BLaER1 (cell line): ENCODE measurements around the gene SLC26A2.
A peak's percentile ranks its signal among the peaks of the same experiment; 100 is the strongest.

ENCODE experiments used
- H3K27ac ChIP-seq: shearing (Covaris generic); formaldehyde crosslinking; 2 replicates; pipeline ENCODE4 v1.8.1; 2022
- H3K27me3 ChIP-seq: shearing (Covaris generic); formaldehyde crosslinking; 2 replicates; pipeline ENCODE4 v1.8.1; 2022
- H3K36me3 ChIP-seq: shearing (Covaris generic); formaldehyde crosslinking; 2 replicates; pipeline ENCODE4 v1.8.1; 2022
- H3K4me1 ChIP-seq: shearing (Covaris generic); formaldehyde crosslinking; 2 replicates; pipeline ENCODE4 v1.8.1; 2022
- H3K4me2 ChIP-seq: shearing (Covaris generic); formaldehyde crosslinking; 2 replicates; pipeline ENCODE4 v1.8.1; 2022
- H3K4me3 ChIP-seq: shearing (Covaris generic); formaldehyde crosslinking; 2 replicates; pipeline ENCODE4 v1.8.1; 2022
- H3K9ac ChIP-seq: shearing (Covaris generic); formaldehyde crosslinking; 2 replicates; pipeline ENCODE4 v1.8.1; 2022
- H3K9me3 ChIP-seq: shearing (Covaris generic); formaldehyde crosslinking; 2 replicates; pipeline ENCODE4 v1.8.1; 2022
- H4K20me1 ChIP-seq: shearing (Covaris generic); formaldehyde crosslinking; 2 replicates; pipeline ENCODE4 v1.8.1; 2022
- Cebpa-rat ChIP-seq: shearing (Covaris generic); IDR thresholded peaks from 2 replicates; pipeline ENCODE4 v1.8.1; 2022

The SLC26A2 gene

DNA sequence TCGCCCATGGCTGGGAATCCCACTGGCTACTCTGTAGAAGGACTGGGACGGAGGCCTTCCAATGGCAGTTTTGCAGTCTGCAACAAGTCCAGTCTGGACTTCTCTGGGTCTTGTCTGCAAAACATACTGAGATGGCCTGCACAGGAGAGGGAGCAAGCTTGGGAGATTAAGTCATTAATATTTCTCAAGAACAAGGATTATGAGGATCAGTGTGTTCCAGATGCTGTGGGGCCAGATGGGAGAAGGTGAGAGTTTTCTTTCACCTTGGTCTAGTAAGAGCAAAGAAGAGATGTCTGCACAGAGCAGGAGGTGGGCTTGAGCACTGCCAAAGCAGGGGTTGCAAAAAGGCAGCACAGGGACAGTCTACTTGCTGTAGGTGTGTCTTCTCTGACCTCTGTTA, 15.9 kb upstream of the SLC26A2 start, which contains the start of gene PDE6A:
PDE6A (minus strand) TSS at position 128 of the 400 bp plus-strand sequence; CDS start at position 8, 120 bp downstream.
- no peaks in the 10 kb centered on the region for H3K36me3 ChIP-seq
- no peaks in the 10 kb centered on the region for H3K4me1 ChIP-seq
- H3K27ac ChIP-seq, result no peak within 1 kb of the TSS
- TF ChIP-seq Cebpa-rat, result no peak
- no peaks in the 10 kb centered on the region for H4K20me1 ChIP-seq
- no peaks in the 10 kb centered on the region for H3K27me3 ChIP-seq
- no peaks in the 10 kb centered on the region for H3K9me3 ChIP-seq
- H3K9ac ChIP-seq, result no peak within 1 kb of the TSS
- H3K4me2 ChIP-seq, result no peak within 1 kb of the TSS
- no peak within 1 kb of the TSS for H3K4me3 ChIP-seq

- TF ChIP-seq Cebpa-rat, result no peak
- Histone ChIP-seq H3K9me3 (no peaks in the 10 kb centered on the region), H3K27ac (no peak overlapping the region), H3K4me1 (no peaks in the 10 kb centered on the region), H3K9ac (no peak overlapping the region), H3K27me3 (no peaks in the 10 kb centered on the region), H3K36me3 (no peaks in the 10 kb centered on the region), H4K20me1 (no peaks in the 10 kb centered on the region), H3K4me3 (no peak overlapping the region), H3K4me2 (no peak overlapping the region)
Measured at GRCh38 chr5:149946118-149946517, 14.4 kb upstream of the SLC26A2 start.

DNA sequence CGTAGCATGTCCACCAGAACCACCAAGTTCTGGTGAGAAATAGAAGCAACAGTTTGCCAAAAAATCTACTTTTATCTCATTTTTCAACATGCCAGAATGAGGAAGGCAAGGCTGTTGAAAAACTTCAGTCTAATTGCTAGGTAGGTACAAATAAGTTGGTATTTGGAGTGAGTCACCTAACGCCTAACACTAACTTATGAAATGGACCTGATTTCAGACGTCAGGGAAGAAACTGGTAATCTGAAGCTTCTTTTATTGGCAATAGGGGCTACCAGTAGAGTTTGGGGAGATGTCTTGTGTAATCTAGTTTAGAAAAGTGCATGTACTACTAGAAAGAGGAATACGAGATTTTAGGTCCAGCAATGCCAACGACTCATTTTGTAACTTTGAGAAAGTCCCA, 11.6 kb upstream of the SLC26A2 start:
- Histone ChIP-seq H4K20me1 (no peaks in the 10 kb centered on the region), H3K27me3 (no peaks in the 10 kb centered on the region), H3K9ac (no peak overlapping the region), H3K4me2 (no peak overlapping the region), H3K27ac (no peak overlapping the region), H3K4me3 (no peak overlapping the region), H3K9me3 (no peaks in the 10 kb centered on the region), H3K36me3 (no peaks in the 10 kb centered on the region), H3K4me1 (no peaks in the 10 kb centered on the region)
- no peak for TF ChIP-seq Cebpa-rat

DNA sequence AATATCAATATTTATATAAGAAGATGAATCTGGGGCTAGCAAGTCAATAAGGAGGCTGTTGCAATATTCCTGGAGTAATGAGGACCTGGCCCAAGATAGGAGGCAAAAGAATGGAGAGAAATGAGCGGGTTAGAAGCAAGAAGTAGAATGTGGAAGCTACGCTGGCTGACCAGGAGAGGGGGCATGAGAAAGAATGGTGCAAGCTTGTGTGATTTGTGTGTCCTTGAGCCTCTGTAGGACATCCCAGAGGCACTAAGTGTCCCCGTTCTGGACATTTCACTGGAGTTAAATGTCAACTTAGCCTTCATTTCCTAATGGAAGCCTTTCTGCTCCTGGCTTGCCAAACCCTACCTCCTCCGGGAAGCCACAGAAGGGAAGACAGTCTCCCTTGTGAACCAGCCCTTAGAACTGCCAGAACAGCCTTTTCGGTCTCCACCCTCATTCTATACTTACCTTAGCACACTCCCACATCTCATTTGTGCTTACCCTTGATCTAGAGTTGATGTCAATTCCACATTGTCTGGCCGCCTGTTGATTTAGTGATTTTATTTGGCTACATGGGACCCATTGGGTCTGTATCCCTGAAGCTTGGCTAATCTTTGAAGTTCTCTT, 9.3 kb upstream of the SLC26A2 start:
- Histone ChIP-seq H3K4me3 (no peak overlapping the region), H4K20me1 (no peaks in the 10 kb centered on the region), H3K4me2 (no peak overlapping the region), H3K9me3 (no peaks in the 10 kb centered on the region), H3K27ac (no peak overlapping the region), H3K36me3 (no peaks in the 10 kb centered on the region), H3K27me3 (no peaks in the 10 kb centered on the region), H3K9ac (no peak overlapping the region), H3K4me1 (peaks cover 6% of the 10 kb centered on the region)
- TF ChIP-seq Cebpa-rat, result no peak

DNA sequence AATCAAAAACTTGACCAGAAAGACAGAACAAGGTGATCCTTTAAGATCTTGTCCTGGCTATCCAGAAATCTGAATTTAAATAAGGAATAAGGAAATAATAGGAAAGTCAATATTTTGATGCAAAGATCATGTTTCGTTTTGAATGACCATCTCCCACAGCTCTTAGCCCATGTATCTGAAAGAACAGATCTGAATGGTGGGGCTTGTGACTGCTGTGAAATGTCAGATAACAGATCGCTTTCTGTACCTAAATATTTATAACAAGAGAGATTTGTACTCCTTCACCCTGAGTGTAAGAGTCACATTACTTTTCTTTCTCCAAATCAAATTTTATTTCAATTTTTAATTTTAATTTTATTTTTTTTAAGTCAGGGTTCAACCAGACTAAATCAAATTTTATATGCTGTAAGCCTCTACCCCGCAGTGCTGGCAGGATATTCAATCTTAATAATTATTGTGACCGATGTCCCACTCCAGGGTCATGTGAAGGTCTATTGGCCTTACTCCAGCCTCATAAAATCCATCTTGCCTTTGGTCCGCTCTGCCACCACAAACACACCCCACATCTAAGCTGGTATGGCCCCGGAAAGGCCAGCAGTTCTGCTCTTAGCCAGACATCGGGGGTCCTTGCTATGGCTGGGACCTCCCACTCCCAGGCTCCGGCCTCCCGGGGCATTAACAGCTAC, 7.0 kb upstream of the SLC26A2 start:
- Histone ChIP-seq H3K9me3 (no peaks in the 10 kb centered on the region), H3K27me3 (no peaks in the 10 kb centered on the region), H3K4me1 (peaks cover 17% of the 10 kb centered on the region), H3K27ac (no peak overlapping the region), H3K9ac (no peak overlapping the region), H3K4me3 (no peak overlapping the region), H3K36me3 (no peaks in the 10 kb centered on the region), H3K4me2 (no peak overlapping the region), H4K20me1 (no peaks in the 10 kb centered on the region)
- TF ChIP-seq Cebpa-rat, result no peak

- TF ChIP-seq Cebpa-rat, result no peak
- Histone ChIP-seq H3K4me3 (no peak overlapping the region), H3K4me2 (peak overlapping the region; percentile 21; the same call in 1 of the 2 replicates), H3K27ac (no peak overlapping the region), H3K36me3 (no peaks in the 10 kb centered on the region), H3K9ac (no peak overlapping the region), H3K4me1 (peaks cover 24% of the 10 kb centered on the region), H3K9me3 (no peaks in the 10 kb centered on the region), H4K20me1 (no peaks in the 10 kb centered on the region), H3K27me3 (no peaks in the 10 kb centered on the region)
Measured at GRCh38 chr5:149954798-149955197, 5.8 kb upstream of the SLC26A2 start.

GRCh38 chr5:149956685-149957084, 3.9 kb upstream of the SLC26A2 start:
- peak overlapping the region; percentile 37 for H3K4me2 ChIP-seq
- no peak overlapping the region for H3K4me3 ChIP-seq
- TF ChIP-seq Cebpa-rat, result no peak
- no peak overlapping the region for H3K27ac ChIP-seq
- no peaks in the 10 kb centered on the region for H3K36me3 ChIP-seq
- no peaks in the 10 kb centered on the region for H3K27me3 ChIP-seq
- H4K20me1 ChIP-seq, result no peaks in the 10 kb centered on the region
- H3K4me1 ChIP-seq, result peaks cover 35% of the 10 kb centered on the region
- H3K9ac ChIP-seq, result no peak overlapping the region
- no peaks in the 10 kb centered on the region for H3K9me3 ChIP-seq

DNA sequence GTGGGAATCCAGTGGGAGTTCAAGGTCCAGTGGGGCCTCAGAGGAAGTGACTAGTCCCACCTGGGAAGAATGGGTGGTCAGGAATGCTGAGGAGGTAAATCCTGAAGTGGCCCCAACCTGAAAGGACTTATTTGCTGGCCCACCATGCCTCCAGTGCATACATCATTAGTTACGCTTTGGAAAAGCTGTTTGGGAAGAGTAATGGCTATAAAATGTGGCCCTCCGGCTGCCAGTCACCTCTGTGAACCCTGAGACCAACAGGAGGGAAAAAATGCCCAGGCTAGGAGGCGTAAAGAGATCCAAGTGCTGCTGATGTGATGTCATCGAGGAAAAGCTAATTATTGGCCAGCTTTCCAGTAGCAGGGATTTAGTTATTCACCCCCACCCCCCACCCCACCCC, 2.7 kb upstream of the SLC26A2 start:
- peaks cover 39% of the 10 kb centered on the region for H3K4me1 ChIP-seq
- no peaks in the 10 kb centered on the region for H3K36me3 ChIP-seq
- H3K9me3 ChIP-seq, result no peaks in the 10 kb centered on the region
- H3K27me3 ChIP-seq, result no peaks in the 10 kb centered on the region
- TF ChIP-seq Cebpa-rat, result no peak
- no peak overlapping the region for H3K4me2 ChIP-seq
- H3K9ac ChIP-seq, result no peak overlapping the region
- H3K4me3 ChIP-seq, result no peak overlapping the region
- H4K20me1 ChIP-seq, result no peaks in the 10 kb centered on the region
- no peak overlapping the region for H3K27ac ChIP-seq

GRCh38 chr5:149959406-149960236, 937 bp upstream of the SLC26A2 start:
- Histone ChIP-seq H3K27me3 (no peaks in the 10 kb centered on the region), H3K4me3 (peak overlapping the region; percentile 93), H3K4me2 (peak overlapping the region; percentile 98), H3K27ac (peak overlapping the region; percentile 82), H3K36me3 (no peaks in the 10 kb centered on the region), H4K20me1 (0 out of 2 replicates have a peak, but pooled peaks cover 6% of the 10 kb centered on the region), H3K9ac (peak overlapping the region; percentile 84), H3K9me3 (no peaks in the 10 kb centered on the region), H3K4me1 (peaks cover 37% of the 10 kb centered on the region)
- no peak for TF ChIP-seq Cebpa-rat
